ENCODE results near the gene ACYP2.

ACYP2 gene

GRCh38 chr2:54212456-54212855 lies 97.0 kb downstream of the ACYP2 start:
- TF ChIP-seq Cebpa-rat (IDR thresholded peaks at IDR 0.05): no peak
- H3K27ac ChIP-seq: no peak overlapping the region
- H3K4me1 ChIP-seq: no peaks in the 10 kb centered on the region
- H3K9ac ChIP-seq: no peak overlapping the region
- H4K20me1 ChIP-seq: no peaks in the 10 kb centered on the region
- H3K36me3 ChIP-seq: no peaks in the 10 kb centered on the region
- H3K4me2 ChIP-seq: no peak overlapping the region
- peaks cover 14 to 25% (median 20%) of the 10 kb centered on the region in 11 experiments; a peak in 19 of 22 replicates for H3K9me3 ChIP-seq (replicated peaks in 1 of 11)
- H3K4me3 ChIP-seq: no peak overlapping the region
- H3K27me3 ChIP-seq: no peaks in the 10 kb centered on the region

DNA sequence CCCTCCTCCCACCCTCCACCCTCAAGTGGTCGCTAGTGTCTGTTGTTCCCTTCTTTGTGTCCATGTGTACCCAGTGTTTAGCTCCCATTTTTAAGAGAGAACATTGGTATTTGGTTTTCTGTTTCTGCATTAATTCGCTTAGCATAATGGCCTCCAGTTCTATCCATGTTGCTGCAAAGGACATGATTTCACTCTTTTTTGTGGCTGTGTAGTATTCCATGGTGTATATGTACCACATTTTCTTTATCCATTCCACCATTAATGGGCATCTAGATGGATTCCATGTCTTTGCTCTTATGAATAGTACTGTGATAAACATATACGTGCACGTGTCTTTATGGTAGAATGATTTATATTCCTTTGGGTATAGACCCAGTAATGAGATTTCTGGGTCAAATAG lies 97.7 kb downstream of the ACYP2 start:
- no peak for TF ChIP-seq Cebpa-rat (IDR thresholded peaks at IDR 0.05)
- Histone ChIP-seq H3K4me1 (no peaks in the 10 kb centered on the region), H3K36me3 (no peaks in the 10 kb centered on the region), H3K27me3 (no peaks in the 10 kb centered on the region), H3K9me3 (replicated peaks in 1 of 11) (peaks cover 14 to 25% (median 20%) of the 10 kb centered on the region in 11 experiments; a peak in 19 of 22 replicates), H3K4me2 (no peak overlapping the region), H3K27ac (no peak overlapping the region), H4K20me1 (no peaks in the 10 kb centered on the region), H3K4me3 (no peak overlapping the region), H3K9ac (no peak overlapping the region)

GRCh38 chr2:54224997-54225396 lies 109.6 kb downstream of the ACYP2 start:
- H3K27ac ChIP-seq: no peak overlapping the region

DNA sequence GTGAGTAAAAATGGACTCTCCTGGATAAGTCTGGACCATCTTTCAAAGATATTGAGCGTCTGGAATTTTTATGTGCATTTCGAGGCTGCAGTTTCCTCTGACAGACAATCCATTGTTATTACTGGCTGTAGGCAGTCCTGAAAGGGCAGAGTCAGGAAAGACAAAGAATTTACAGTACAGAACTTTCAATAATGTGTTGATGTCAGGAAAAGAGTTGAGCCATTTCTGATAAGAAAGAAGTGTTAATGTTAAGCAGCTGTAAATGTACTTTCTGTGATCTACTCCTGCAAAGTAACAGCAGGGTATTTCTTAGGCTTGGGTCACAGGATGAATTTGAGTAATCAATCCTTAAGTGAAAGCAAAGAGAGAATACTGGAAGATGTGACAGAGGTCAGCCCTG lies 110.8 kb downstream of the ACYP2 start:
- H4K20me1 ChIP-seq: no peaks in the 10 kb centered on the region; a peak in 1 of 22 replicates
- no peak overlapping the region for H3K4me2 ChIP-seq
- no peaks in the 10 kb centered on the region; a peak in 1 of 22 replicates for H3K36me3 ChIP-seq
- H3K4me3 ChIP-seq: no peak overlapping the region
- no peaks in the 10 kb centered on the region for H3K27me3 ChIP-seq
- H3K27ac ChIP-seq: no peak overlapping the region
- peaks cover 0 to 7% (median 5%) of the 10 kb centered on the region in 11 experiments; a peak in 8 of 22 replicates for H3K9me3 ChIP-seq (replicated peaks in 1 of 11)
- H3K9ac ChIP-seq: no peak overlapping the region
- TF ChIP-seq Cebpa-rat (IDR thresholded peaks at IDR 0.05): no peak
- no peaks in the 10 kb centered on the region for H3K4me1 ChIP-seq

More at GRCh38 chr2:54224997-54225396, 109.6 kb downstream of the ACYP2 start:
- Histone ChIP-seq H4K20me1 (no peaks in the 10 kb centered on the region; a peak in 1 of 22 replicates), H3K4me2 (no peak overlapping the region), H3K36me3 (no peaks in the 10 kb centered on the region; a peak in 1 of 22 replicates), H3K27me3 (no peaks in the 10 kb centered on the region), H3K4me1 (no peaks in the 10 kb centered on the region), H3K4me3 (no peak overlapping the region), H3K9ac (no peak overlapping the region), H3K9me3 (replicated peaks in 1 of 11) (peaks cover 0 to 7% (median 5%) of the 10 kb centered on the region in 11 experiments; a peak in 8 of 22 replicates)
- TF ChIP-seq Cebpa-rat (IDR thresholded peaks at IDR 0.05): no peak

GRCh38 chr2:54227798-54228197 lies 112.4 kb downstream of the ACYP2 start:
- Histone ChIP-seq H4K20me1 (no peaks in the 10 kb centered on the region; a peak in 1 of 22 replicates), H3K36me3 (no peaks in the 10 kb centered on the region; a peak in 1 of 22 replicates), H3K4me3 (no peak overlapping the region), H3K27ac (no peak overlapping the region), H3K9ac (no peak overlapping the region), H3K27me3 (no peaks in the 10 kb centered on the region), H3K4me2 (no peak overlapping the region), H3K9me3 (replicated peaks in 1 of 11) (peaks cover 6 to 17% (median 12%) of the 10 kb centered on the region in 11 experiments; a peak in 20 of 22 replicates), H3K4me1 (no peaks in the 10 kb centered on the region)
- no peak for TF ChIP-seq Cebpa-rat (IDR thresholded peaks at IDR 0.05)

- Histone ChIP-seq H3K9me3 (replicated peaks in 1 of 11) (peaks cover 6 to 15% (median 13%) of the 10 kb centered on the region in 11 experiments; a peak in 20 of 22 replicates), H3K4me3 (no peak overlapping the region), H3K4me1 (no peaks in the 10 kb centered on the region)
These were observed 113.5 kb downstream of the ACYP2 start for GRCh38 chr2:54228945-54229344.

DNA sequence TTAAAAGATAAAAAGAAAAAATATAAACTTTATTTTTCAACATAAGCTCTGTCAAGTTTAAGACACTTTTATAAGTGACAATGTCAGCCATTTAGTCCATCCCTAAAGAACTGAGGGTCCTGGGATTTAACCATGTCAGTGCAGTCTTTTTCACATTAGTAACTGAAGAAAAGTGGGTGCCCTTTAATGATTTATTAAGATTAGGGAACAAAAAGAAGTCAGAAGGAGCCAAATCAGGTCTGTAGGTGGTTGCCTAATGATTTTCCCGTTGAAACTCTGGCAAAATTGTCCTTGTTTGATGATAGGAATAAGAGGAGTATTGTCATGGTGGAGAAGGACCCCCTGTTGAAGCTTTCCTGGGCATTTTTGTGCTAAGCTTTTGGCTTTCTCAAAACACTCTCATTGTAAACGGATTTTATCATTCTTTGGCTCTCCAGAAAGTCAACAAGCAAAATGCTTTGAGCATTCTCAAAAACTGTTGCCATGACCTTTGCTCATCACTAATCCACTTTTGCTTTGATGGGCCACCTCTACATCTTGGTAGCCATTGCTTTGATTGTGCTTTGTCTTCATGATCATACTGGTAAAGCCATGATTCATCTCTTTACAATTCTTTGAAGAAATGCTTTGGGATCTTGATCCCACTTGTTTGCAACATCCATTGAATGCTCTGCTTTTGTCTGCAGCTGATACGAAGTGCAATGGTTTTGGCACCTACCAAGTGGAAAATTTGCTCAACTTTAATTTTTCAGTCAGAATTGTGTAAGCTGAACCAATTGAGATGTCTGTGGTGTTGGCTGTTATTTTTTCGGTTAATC lies 118.6 kb downstream of the ACYP2 start:
- H3K9me3 ChIP-seq (replicated peaks in 1 of 11): peaks cover 6 to 10% (median 8%) of the 10 kb centered on the region in 11 experiments; a peak in 20 of 22 replicates
- no peak overlapping the region for H3K4me3 ChIP-seq
- no peaks in the 10 kb centered on the region for H3K4me1 ChIP-seq
- no peaks in the 10 kb centered on the region for H3K27me3 ChIP-seq
- H3K9ac ChIP-seq: no peak overlapping the region
- no peak for TF ChIP-seq Cebpa-rat (IDR thresholded peaks at IDR 0.05)
- H4K20me1 ChIP-seq: no peaks in the 10 kb centered on the region
- H3K27ac ChIP-seq: no peak overlapping the region
- no peaks in the 10 kb centered on the region for H3K36me3 ChIP-seq
- H3K4me2 ChIP-seq: no peak overlapping the region

More at GRCh38 chr2:54228945-54229344, 113.5 kb downstream of the ACYP2 start:
- Histone ChIP-seq H3K27ac (no peak overlapping the region), H4K20me1 (no peaks in the 10 kb centered on the region; a peak in 1 of 22 replicates), H3K36me3 (no peaks in the 10 kb centered on the region; a peak in 1 of 22 replicates), H3K4me2 (no peak overlapping the region), H3K27me3 (no peaks in the 10 kb centered on the region), H3K9ac (no peak overlapping the region)
- no peak for TF ChIP-seq Cebpa-rat (IDR thresholded peaks at IDR 0.05)

- Histone ChIP-seq H3K4me3 (no peak overlapping the region), H3K9ac (no peak overlapping the region), H3K4me1 (no peaks in the 10 kb centered on the region), H3K4me2 (no peak overlapping the region), H3K27ac (no peak overlapping the region), H3K27me3 (no peaks in the 10 kb centered on the region), H4K20me1 (no peaks in the 10 kb centered on the region), H3K36me3 (no peaks in the 10 kb centered on the region), H3K9me3 (replicated peaks in 1 of 11) (peaks cover 3 to 5% (median 4%) of the 10 kb centered on the region in 11 experiments; a peak in 20 of 22 replicates)
- no peak for TF ChIP-seq Cebpa-rat (IDR thresholded peaks at IDR 0.05)
These were observed 122.0 kb downstream of the ACYP2 start for GRCh38 chr2:54237428-54237827.

GRCh38 chr2:54239427-54239826 lies 124.0 kb downstream of the ACYP2 start:
- Histone ChIP-seq H3K4me1 (no peaks in the 10 kb centered on the region), H3K27ac (no peak overlapping the region), H3K9me3 (replicated peaks in 1 of 11) (no peaks in the 10 kb centered on the region), H3K4me3 (no peak overlapping the region), H3K4me2 (no peak overlapping the region), H3K36me3 (no peaks in the 10 kb centered on the region), H4K20me1 (no peaks in the 10 kb centered on the region), H3K9ac (no peak overlapping the region), H3K27me3 (no peaks in the 10 kb centered on the region)
- TF ChIP-seq Cebpa-rat (IDR thresholded peaks at IDR 0.05): no peak
